ENCODE results near the gene GALNTL6.

The GALNTL6 gene

GRCh38 chr4:171812665-171813525 lies at the start of gene GALNTL6:
TSS of gene GALNTL6 (plus strand) at chr4:171813404.
- peak within 1 kb of the TSS; percentile 46 for H3K4me3 ChIP-seq (ENCODE audit: low read depth, low read length)
- TF ChIP-seq, protein P1, sequence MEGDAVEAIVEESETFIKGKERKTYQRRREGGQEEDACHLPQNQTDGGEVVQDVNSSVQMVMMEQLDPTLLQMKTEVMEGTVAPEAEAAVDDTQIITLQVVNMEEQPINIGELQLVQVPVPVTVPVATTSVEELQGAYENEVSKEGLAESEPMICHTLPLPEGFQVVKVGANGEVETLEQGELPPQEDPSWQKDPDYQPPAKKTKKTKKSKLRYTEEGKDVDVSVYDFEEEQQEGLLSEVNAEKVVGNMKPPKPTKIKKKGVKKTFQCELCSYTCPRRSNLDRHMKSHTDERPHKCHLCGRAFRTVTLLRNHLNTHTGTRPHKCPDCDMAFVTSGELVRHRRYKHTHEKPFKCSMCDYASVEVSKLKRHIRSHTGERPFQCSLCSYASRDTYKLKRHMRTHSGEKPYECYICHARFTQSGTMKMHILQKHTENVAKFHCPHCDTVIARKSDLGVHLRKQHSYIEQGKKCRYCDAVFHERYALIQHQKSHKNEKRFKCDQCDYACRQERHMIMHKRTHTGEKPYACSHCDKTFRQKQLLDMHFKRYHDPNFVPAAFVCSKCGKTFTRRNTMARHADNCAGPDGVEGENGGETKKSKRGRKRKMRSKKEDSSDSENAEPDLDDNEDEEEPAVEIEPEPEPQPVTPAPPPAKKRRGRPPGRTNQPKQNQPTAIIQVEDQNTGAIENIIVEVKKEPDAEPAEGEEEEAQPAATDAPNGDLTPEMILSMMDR (IDR thresholded peaks at IDR 0.05; ENCODE audit: borderline replicate concordance, insufficient read depth, low read depth, low read length) = no peak

GRCh38 chr4:171765514-171765913 lies 47.7 kb upstream of the GALNTL6 start:
- TF ChIP-seq, protein P1 (IDR thresholded peaks at IDR 0.05; ENCODE audit: borderline replicate concordance, insufficient read depth, low read depth, low read length) = no peak
- H3K4me3 ChIP-seq (ENCODE audit: low read depth, low read length) = no peak overlapping the region

- H3K4me3 ChIP-seq (ENCODE audit: low read depth, low read length) = no peak overlapping the region
- TF ChIP-seq, protein P1 (IDR thresholded peaks at IDR 0.05; ENCODE audit: borderline replicate concordance, insufficient read depth, low read depth, low read length) = no peak
These were observed 38.5 kb upstream of the GALNTL6 start for GRCh38 chr4:171774642-171775190.

- no peak overlapping the region for H3K4me3 ChIP-seq (ENCODE audit: low read depth, low read length)
- TF ChIP-seq, protein P1 (IDR thresholded peaks at IDR 0.05; ENCODE audit: borderline replicate concordance, insufficient read depth, low read depth, low read length) = no peak
These were observed 33.9 kb upstream of the GALNTL6 start for GRCh38 chr4:171779301-171779700.

GRCh38 chr4:171785388-171785787 lies 27.8 kb upstream of the GALNTL6 start:
- no peak overlapping the region for H3K4me3 ChIP-seq (ENCODE audit: low read depth, low read length)
- TF ChIP-seq, protein P1 (IDR thresholded peaks at IDR 0.05; ENCODE audit: borderline replicate concordance, insufficient read depth, low read depth, low read length) = no peak

DNA sequence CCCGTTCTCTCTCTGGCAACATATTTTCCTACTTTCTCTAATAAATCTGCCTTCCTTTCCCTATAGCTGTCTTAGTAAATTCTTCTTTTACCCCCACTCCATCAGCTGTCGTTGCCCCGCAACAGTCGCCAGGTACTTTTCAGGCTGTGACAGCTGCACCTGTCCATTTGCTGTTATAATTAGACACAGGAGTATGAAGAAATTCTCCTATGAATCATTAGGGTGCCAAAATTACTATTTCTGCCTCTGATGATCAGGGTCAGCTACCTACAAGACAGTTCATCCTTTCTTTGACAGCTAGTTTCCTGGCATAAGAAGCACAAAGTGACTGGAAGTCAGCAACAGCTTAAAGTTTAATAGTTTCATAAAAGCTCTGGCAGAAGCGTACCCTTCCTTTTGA lies 19.5 kb upstream of the GALNTL6 start:
- no peak overlapping the region for H3K4me3 ChIP-seq (ENCODE audit: low read depth, low read length)
- TF ChIP-seq, protein P1 (IDR thresholded peaks at IDR 0.05; ENCODE audit: borderline replicate concordance, insufficient read depth, low read depth, low read length) = no peak

GRCh38 chr4:171794528-171794927 lies 18.7 kb upstream of the GALNTL6 start:
- TF ChIP-seq, protein P1 (IDR thresholded peaks at IDR 0.05; ENCODE audit: borderline replicate concordance, insufficient read depth, low read depth, low read length) = no peak
- H3K4me3 ChIP-seq (ENCODE audit: low read depth, low read length) = no peak overlapping the region
